Osteoblast (primary cell): ENCODE results near the gene SNRPA1. TPM values are rescaled to one million over a fixed set of nuclear protein-coding genes. Genes with fewer than 3 reads are reported as not detected.
A peak's percentile ranks its signal among the peaks of the same experiment; 100 is the strongest.

Experiments
- DNase-seq: peaks from one replicate; pipeline ENCODE4 v3.0.0; 2011; ENCODE audit warnings: low spot score, mixed read lengths; ENCODE audit not compliant: insufficient read length; ENCODE audit errors: missing footprints
- H2AFZ ChIP-seq: 2 replicates; pipeline ENCODE4 v1.6.0; 2011; ENCODE audit warnings: mild to moderate bottlenecking, low read length
- H3K27ac ChIP-seq: 2 replicates; pipeline ENCODE4 v1.5.1; 2011; ENCODE audit warnings: mild to moderate bottlenecking, low read depth, low read length, moderate library complexity
- H3K27me3 ChIP-seq: 2 replicates; pipeline ENCODE4 v1.6.0; 2012; ENCODE audit warnings: mild to moderate bottlenecking, control low read depth, inconsistent platforms, low read length, moderate library complexity; ENCODE audit not compliant: insufficient read depth
- H3K36me3 ChIP-seq: 2 replicates; pipeline ENCODE4 v1.5.1; 2011; ENCODE audit warnings: mild to moderate bottlenecking, low read length, control low read depth, moderate library complexity; ENCODE audit not compliant: insufficient read depth
- H3K4me1 ChIP-seq: 2 replicates; pipeline ENCODE4 v1.5.1; 2011; ENCODE audit warnings: mild to moderate bottlenecking, low read length, control low read depth, moderate library complexity; ENCODE audit not compliant: insufficient read depth
- H3K4me2 ChIP-seq: 2 replicates; pipeline ENCODE4 v1.6.0; 2011; ENCODE audit warnings: mild to moderate bottlenecking, low read length; ENCODE audit not compliant: insufficient read depth
- H3K4me3 ChIP-seq: fragments of 200-600 bp; sonication (generic); 3 replicates; pipeline ENCODE4 v1.5.1; 2012; ENCODE audit warnings: mild to moderate bottlenecking, low read length, inconsistent platforms; ENCODE audit not compliant: insufficient read depth
- H3K79me2 ChIP-seq: 2 replicates; pipeline ENCODE4 v1.6.0; 2012; ENCODE audit warnings: mild to moderate bottlenecking, low read length, control low read depth, inconsistent platforms; ENCODE audit not compliant: insufficient read depth
- H3K9me3 ChIP-seq: 2 replicates; pipeline ENCODE4 v1.5.1; 2011; ENCODE audit warnings: low read depth, low read length, control low read depth
- H4K20me1 ChIP-seq: 2 replicates; pipeline ENCODE4 v1.6.0; 2012; ENCODE audit warnings: mild to moderate bottlenecking, low read length, control low read depth; ENCODE audit not compliant: insufficient read depth
- CTCF ChIP-seq: IDR thresholded peaks from 2 replicates; pipeline ENCODE4 v1.5.1; 2011; ENCODE audit warnings: mild to moderate bottlenecking, low read depth, low read length, moderate library complexity; ENCODE audit errors: extremely low read depth
- total RNA-seq: library from RNA; depleted of rRNA; stranded (reverse); fragments of >200 nt; gene quantifications from 2 replicates; pipeline ENCODE4 v1.2.3, GENCODE V29; 2012

The SNRPA1 gene
- total RNA-seq, 1 donor = 9.8 TPM

- Histone ChIP-seq H3K9me3 (no peaks in the 10 kb centered on the region), H3K36me3 (no peaks in the 10 kb centered on the region), H3K4me2 (no peak overlapping the region), H3K27ac (no peak overlapping the region), H3K4me3 (no peak overlapping the region), H2AFZ (no peak overlapping the region), H3K4me1 (no peaks in the 10 kb centered on the region), H4K20me1 (no peaks in the 10 kb centered on the region), H3K79me2 (no peaks in the 10 kb centered on the region), H3K27me3 (no peaks in the 10 kb centered on the region)
- TF ChIP-seq CTCF = no peak
- DNase-seq = peak; percentile 76
Observed at GRCh38 chr15:101327147-101327740, 32.2 kb upstream of the SNRPA1 start.

- peak; percentile 55 for DNase-seq
- H4K20me1 ChIP-seq = no peaks in the 10 kb centered on the region
Observed at GRCh38 chr15:101326462-101327146, 31.6 kb upstream of the SNRPA1 start.

GRCh38 chr15:101326026-101326315 is 30.9 kb upstream of the SNRPA1 start:
- Histone ChIP-seq H3K4me1 (no peaks in the 10 kb centered on the region), H3K4me2 (no peak overlapping the region), H3K79me2 (no peaks in the 10 kb centered on the region), H3K9me3 (no peaks in the 10 kb centered on the region), H4K20me1 (no peaks in the 10 kb centered on the region), H3K27me3 (no peaks in the 10 kb centered on the region), H3K27ac (no peak overlapping the region), H2AFZ (no peak overlapping the region), H3K36me3 (no peaks in the 10 kb centered on the region), H3K4me3 (no peak overlapping the region)
- TF ChIP-seq CTCF = no peak
- DNase-seq = no peak

More at GRCh38 chr15:101326462-101327146, 31.6 kb upstream of the SNRPA1 start:
- Histone ChIP-seq H3K27me3 (no peaks in the 10 kb centered on the region), H3K4me1 (no peaks in the 10 kb centered on the region), H3K79me2 (no peaks in the 10 kb centered on the region), H2AFZ (no peak overlapping the region), H3K36me3 (no peaks in the 10 kb centered on the region), H3K27ac (no peak overlapping the region), H3K4me3 (no peak overlapping the region), H3K4me2 (no peak overlapping the region), H3K9me3 (no peaks in the 10 kb centered on the region)
- no peak for TF ChIP-seq CTCF

GRCh38 chr15:101325263-101326025 is 30.4 kb upstream of the SNRPA1 start:
- peak; percentile 54 for DNase-seq

More at GRCh38 chr15:101325263-101326025, 30.4 kb upstream of the SNRPA1 start:
- no peak overlapping the region for H3K27ac ChIP-seq
- no peaks in the 10 kb centered on the region for H4K20me1 ChIP-seq
- no peaks in the 10 kb centered on the region for H3K9me3 ChIP-seq
- no peak for TF ChIP-seq CTCF
- H3K4me1 ChIP-seq = no peaks in the 10 kb centered on the region
- no peaks in the 10 kb centered on the region for H3K79me2 ChIP-seq
- no peaks in the 10 kb centered on the region for H3K36me3 ChIP-seq
- no peaks in the 10 kb centered on the region for H3K27me3 ChIP-seq
- H3K4me2 ChIP-seq = no peak overlapping the region
- H2AFZ ChIP-seq = no peak overlapping the region
- no peak overlapping the region for H3K4me3 ChIP-seq
